GM19351 (cell line): ENCODE measurements around the gene DOCK4.

Experiments used
- ATAC-seq: cut with Tn5 transposase; IDR thresholded peaks from one replicate; pipeline ENCODE4 v1.9.1; 2021; ENCODE audit warnings: mild to moderate bottlenecking, moderate library complexity; ENCODE audit not compliant: unreplicated experiment

Gene DOCK4

DNA sequence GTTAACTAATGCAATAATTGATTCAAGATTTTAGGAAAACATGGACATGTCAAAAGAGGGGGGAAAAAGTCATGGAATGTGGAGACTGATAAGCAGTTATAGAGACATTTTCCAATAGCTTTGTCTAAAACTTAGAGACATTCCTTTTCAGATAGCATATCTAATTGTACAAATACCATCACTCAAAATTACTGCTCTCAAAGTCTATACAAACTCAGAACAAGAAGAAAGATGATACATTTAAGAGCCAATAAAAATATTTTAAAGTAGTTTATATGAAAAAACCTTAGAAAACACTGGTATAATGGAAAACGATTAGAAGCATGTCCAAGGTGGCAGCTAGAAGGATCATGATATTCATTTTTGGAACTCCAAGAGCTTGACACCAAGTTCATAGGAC, 146.5 kb downstream of the DOCK4 start:
- no peak for ATAC-seq

- ATAC-seq: no peak
These were observed 147.5 kb downstream of the DOCK4 start for GRCh38 chr7:112058686-112059085.

- ATAC-seq: peak; percentile 76
These were observed 149.8 kb downstream of the DOCK4 start for GRCh38 chr7:112056409-112056808.

GRCh38 chr7:112053737-112054069, 152.5 kb downstream of the DOCK4 start:
- no peak for ATAC-seq

GRCh38 chr7:112052993-112053736, 153.0 kb downstream of the DOCK4 start:
- ATAC-seq: no peak

DNA sequence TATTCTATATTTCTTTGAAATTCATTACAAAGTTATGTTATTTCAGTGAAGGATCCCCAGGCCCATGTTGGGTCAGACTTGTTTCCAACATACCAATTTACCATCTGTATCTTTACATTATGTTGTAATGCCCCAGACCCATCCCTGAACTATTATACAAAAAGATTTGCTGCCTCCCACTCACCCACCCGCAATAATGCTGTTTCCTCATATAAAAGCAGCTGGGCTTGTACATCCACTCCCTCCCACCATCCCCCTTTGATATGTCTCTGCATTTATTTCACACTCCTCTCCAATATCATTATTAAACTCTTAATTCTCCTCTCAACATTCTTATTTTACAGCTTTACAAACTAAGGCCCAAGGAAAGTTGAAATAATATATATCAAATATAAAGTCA, 153.7 kb downstream of the DOCK4 start:
- no peak for ATAC-seq

DNA sequence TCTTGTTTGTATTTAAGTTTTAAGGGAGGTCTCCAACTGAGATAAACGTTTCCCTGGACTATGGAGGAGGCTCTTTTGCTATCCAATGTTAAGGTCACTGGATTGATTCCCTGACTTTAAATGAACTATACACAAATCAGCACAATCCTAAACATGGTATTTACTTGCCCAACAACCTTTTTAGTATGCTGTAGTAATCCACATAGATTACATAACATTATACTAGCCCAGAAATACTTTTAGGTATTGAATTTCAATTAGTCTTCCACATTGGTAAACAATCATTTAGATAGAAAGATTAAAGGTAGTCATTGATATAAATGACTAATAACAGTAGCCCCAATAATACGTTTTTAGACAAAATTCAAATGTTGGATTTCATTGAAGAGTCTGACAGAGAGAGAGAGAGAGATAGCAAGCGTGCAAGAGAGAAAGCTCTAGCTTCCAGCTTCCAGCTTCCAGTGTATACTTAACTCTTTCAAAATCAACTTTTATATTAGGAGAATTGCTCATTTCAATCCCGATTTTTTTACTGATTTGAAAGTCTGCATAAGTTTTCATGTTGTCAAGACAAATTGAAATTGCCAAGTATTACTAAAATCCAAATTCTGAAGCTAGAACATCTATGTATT, 155.8 kb downstream of the DOCK4 start:
- no peak for ATAC-seq

GRCh38 chr7:112049555-112050249, 156.5 kb downstream of the DOCK4 start:
- ATAC-seq: no peak

DNA sequence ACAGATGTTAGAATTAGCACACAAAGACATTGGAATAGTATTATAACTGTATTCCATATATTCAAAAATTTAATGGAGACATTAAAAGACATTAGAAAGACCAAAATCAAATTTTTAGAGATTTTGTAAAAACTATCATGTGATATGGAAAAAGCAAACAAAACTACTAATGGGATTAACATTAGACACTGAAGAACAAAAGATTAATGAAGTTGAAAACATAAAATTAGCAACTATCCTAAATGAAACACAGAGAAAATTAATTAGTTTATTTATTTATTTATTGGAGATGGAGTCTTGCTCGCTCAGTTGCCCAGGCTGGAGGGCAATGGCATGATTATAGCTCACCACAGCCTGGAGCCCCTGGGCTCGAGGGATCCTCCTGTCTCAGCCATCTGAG, 158.8 kb downstream of the DOCK4 start:
- ATAC-seq: no peak

GRCh38 chr7:112045222-112045621, 161.0 kb downstream of the DOCK4 start:
- no peak for ATAC-seq

- ATAC-seq: no peak
These were observed 163.6 kb downstream of the DOCK4 start for GRCh38 chr7:112042631-112043030.

GRCh38 chr7:112038353-112038752, 167.8 kb downstream of the DOCK4 start:
- ATAC-seq: no peak

DNA sequence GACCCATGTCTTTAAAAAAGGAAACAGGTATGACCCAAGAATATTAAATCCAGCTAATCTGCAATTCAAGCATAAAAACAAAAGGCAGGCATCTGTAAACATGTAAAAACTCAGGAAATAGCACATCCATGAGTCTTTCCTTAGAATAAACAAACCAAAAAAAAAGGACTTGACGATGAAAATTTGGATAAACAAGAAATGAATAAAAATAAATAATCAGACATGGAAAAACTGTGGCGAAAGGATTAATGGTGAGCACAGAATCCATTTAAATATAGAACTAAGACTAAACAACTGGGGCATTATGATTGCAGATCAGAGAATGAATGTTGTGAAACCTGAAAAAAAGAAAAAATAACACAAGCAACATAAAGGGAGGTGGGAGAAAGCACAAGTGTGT, 170.1 kb downstream of the DOCK4 start:
- ATAC-seq: no peak

DNA sequence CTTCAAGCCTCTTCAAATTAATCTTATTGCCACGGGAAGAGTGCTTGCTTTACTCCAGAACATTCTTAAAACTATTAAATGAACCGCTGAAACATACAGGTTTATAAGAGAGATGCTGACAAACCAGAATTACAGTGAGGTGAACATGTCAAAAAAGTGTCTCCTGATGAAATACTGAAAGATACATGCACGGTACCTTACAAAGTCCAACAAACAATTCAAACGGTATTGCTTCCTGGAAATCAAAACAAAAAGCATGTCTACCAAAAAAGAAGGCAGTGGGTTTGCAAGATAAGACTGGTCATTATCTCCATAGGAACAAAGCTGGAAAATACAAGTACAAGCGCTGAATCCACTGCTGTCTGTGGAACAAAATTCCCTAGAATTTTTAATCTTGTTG, 174.5 kb downstream of the DOCK4 start:
- ATAC-seq: no peak

DNA sequence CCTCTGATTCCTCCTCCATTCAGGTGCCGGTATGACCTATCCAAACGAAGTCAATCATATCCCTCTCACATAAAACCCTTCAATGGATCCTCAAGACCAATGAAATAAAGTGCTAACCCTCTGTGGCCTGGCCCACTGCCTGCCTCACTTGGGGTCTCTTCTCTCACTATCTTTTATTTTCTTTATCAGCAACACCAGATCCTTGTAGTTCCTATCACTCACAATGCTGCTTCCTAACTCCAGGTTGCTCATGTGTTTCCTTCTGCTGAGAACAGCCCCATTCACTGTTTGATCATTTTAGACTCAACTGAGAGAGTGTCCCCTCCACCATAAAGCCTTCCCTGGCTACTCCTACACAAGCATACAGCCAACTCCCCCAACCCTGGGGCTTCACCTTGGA, 180.6 kb downstream of the DOCK4 start:
- ATAC-seq: no peak

DNA sequence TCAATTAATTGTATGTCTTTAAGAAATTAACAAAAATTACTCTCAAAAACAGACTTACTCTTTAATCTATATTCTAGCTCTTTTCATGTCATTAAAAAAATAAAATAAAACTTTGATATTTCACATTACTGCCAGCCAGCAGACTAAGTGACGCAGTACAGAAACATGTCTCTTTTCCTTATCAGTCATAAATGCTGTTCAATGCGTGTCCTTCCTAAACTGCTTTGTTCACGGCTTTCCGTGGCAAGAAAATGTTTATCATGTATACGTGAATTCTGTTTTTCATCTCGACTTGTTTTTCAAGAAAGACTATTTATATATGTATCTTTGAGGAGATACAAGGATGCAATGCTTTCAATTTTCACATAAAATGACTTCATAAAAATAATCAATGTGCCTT, 182.4 kb downstream of the DOCK4 start:
- ATAC-seq: no peak

DNA sequence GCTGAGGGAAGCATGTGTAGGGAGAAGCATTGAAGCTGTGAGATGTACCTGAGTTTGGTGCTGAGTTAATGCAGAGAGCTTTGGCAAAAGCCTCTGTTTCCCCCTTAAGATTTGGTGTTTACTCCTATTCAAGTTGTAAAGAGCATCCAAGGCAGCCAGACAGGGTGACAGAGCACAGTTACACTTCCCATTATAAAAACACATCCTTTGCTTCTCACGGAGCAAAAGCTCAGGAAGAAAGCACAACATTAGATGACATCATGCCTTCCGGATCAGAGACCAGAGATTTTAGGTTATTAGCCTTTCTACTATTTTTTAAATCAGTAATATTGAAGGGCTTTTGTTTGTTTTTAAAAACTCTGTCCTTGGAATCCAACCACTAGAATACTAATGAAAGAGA, 182.9 kb downstream of the DOCK4 start:
- no peak for ATAC-seq

- ATAC-seq: no peak
These were observed 184.1 kb downstream of the DOCK4 start for GRCh38 chr7:112022128-112022527.

DNA sequence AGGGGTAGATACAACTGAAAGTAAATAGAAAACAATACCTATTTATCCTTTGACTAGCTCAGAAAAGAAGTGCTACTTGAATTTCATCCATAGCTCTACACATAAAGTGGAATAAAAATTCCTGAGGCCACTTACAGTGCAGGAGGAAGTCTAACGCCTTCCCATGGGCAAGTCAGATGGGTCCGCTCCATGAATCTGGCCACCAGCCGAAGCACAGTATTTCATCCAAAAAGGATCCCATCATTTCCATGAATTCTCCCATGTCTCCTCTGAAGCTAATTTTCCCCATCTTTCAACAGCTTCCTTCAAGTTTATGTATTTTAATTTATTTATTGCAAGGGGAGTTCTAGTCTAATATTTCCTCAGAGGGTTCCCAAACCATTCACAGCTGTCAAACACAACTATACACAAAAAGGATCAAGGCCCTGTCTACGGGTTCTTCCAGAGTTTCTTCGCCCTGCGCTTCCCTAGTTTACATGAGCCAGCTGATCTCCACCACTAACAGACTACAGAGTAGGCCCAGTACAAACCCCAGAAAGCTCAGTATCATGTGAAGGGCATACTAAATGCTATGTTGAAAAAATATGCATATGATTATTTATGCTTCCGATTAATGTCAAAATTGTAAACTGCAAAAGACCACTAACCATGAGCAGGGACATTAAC, 184.7 kb downstream of the DOCK4 start:
- ATAC-seq: no peak

GRCh38 chr7:112020800-112021199, 185.4 kb downstream of the DOCK4 start:
- ATAC-seq: no peak

DNA sequence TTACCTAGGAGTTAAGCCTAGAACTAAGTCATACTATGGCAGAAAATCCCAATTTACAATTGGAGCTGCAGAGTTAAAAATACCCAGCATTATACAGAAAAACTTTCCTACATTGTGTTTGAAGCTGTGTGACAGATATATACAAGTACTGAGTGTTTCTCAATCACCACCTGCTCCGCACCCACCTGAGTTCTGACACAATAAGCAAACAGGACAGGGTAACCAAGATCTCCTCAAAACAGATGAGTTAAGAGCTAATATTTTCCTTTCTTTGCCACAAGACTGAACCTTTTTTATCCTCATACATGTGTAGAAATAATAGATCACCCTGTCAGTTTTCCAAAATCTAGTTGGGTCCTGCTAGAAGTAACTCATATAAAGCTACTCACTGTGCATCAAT, 186.3 kb downstream of the DOCK4 start:
- ATAC-seq: no peak
